NK-92 (cell line): Measurements from ENCODE around the gene NOS1.
"Not testable (repeated sequence)": the region's sequence is repeated elsewhere in the genome, so short reads cannot be mapped to it uniquely, and the experiment has no call there.

Experiments
- DNase-seq: peaks from one replicate; lab custom pipeline; 2025; ENCODE audit not compliant: unreplicated experiment; lab: John Stamatoyannopoulos, UW

The NOS1 gene

GRCh38 chr12:117361347-117361751 lies at the start of gene NOS1:
Gene NOS1 (minus strand): TSS chr12:117361626. CDS start chr12:117331069, 30,557 bp downstream.
- DNase-seq = no peak

- DNase-seq = no peak
Observed at GRCh38 chr12:117409286-117409685, 47.9 kb upstream of the NOS1 start.

GRCh38 chr12:117408161-117408791 lies 46.9 kb upstream of the NOS1 start:
- no peak for DNase-seq

- no peak for DNase-seq
Observed at GRCh38 chr12:117404940-117405339, 43.5 kb upstream of the NOS1 start.

- no peak for DNase-seq
Observed at GRCh38 chr12:117404203-117404853, 42.9 kb upstream of the NOS1 start.

- no peak for DNase-seq
Observed at GRCh38 chr12:117403586-117404139, 42.2 kb upstream of the NOS1 start.

- DNase-seq = no peak
Observed at GRCh38 chr12:117402363-117402762, 40.9 kb upstream of the NOS1 start.

GRCh38 chr12:117400912-117401311 lies 39.5 kb upstream of the NOS1 start:
- no peak for DNase-seq

- not testable (repeated sequence) for DNase-seq
Observed at GRCh38 chr12:117398482-117398881, 37.1 kb upstream of the NOS1 start.

GRCh38 chr12:117395766-117396165 lies 34.3 kb upstream of the NOS1 start:
- no peak for DNase-seq

GRCh38 chr12:117394491-117394890 lies 33.1 kb upstream of the NOS1 start:
- no peak for DNase-seq

- no peak for DNase-seq
Observed at GRCh38 chr12:117393656-117394055, 32.2 kb upstream of the NOS1 start.

- no peak for DNase-seq
Observed at GRCh38 chr12:117390866-117391265, 29.4 kb upstream of the NOS1 start.

GRCh38 chr12:117388951-117389446 lies 27.6 kb upstream of the NOS1 start:
- no peak for DNase-seq

GRCh38 chr12:117387832-117388231 lies 26.4 kb upstream of the NOS1 start:
- DNase-seq = no peak

- DNase-seq = no peak
Observed at GRCh38 chr12:117384735-117385134, 23.3 kb upstream of the NOS1 start.

- DNase-seq = no peak
Observed at GRCh38 chr12:117380083-117380482, 18.7 kb upstream of the NOS1 start.

- DNase-seq = no peak
Observed at GRCh38 chr12:117377758-117378157, 16.3 kb upstream of the NOS1 start.

- no peak for DNase-seq
Observed at GRCh38 chr12:117370588-117370987, 9.2 kb upstream of the NOS1 start.

GRCh38 chr12:117370000-117370399 lies 8.6 kb upstream of the NOS1 start:
- not testable (repeated sequence) for DNase-seq

- DNase-seq = no peak
Observed at GRCh38 chr12:117367006-117367638, 5.7 kb upstream of the NOS1 start.
